MCF 10A (cell line): ENCODE measurements around the gene TMEFF2. TPM values are rescaled to one million over a fixed set of nuclear protein-coding genes. Genes with fewer than 3 reads are reported as not detected.

Source experiments
- BruUV-seq: library from RNA; stranded (reverse); fragments of 400-500 nt; replicated peaks from 2 replicates; lab custom pipeline; 2021; lab: Mats Ljungman, UMichigan
- CTCF ChIA-PET: fragments of 300-600 bp; sonication (Branson Sonifier 250); formaldehyde crosslinking; extraction: SDS; loops from one replicate; lab custom pipeline; 2021; ENCODE audit warnings: antibody characterized with exemption, inconsistent platforms; lab: Yijun Ruan, JAX
- POLR2A ChIA-PET: fragments of 300-600, 350-650 bp; sonication (Branson Sonifier 250); formaldehyde crosslinking; extraction: SDS; loops from one replicate; lab custom pipeline; 2020; ENCODE audit warnings: antibody characterized with exemption, inconsistent platforms; lab: Yijun Ruan, JAX
- DNase-seq: peaks from one replicate; pipeline ENCODE4 v3.0.0-alpha.2; 2018; ENCODE audit not compliant: unreplicated experiment
- H3K27ac Mint-ChIP-seq: one replicate; pipeline ENCODE4 v1.8.0; 2022; ENCODE audit warnings: mild to moderate bottlenecking, low read depth, mixed read lengths; ENCODE audit not compliant: unreplicated experiment
- H3K27me3 Mint-ChIP-seq: one replicate; pipeline ENCODE4 v1.8.0; 2022; ENCODE audit warnings: mixed read lengths; ENCODE audit not compliant: insufficient read depth, unreplicated experiment
- H3K36me3 Mint-ChIP-seq: one replicate; pipeline ENCODE4 v1.8.0; 2022; ENCODE audit warnings: mild to moderate bottlenecking, moderate library complexity, mixed read lengths; ENCODE audit not compliant: insufficient read depth, unreplicated experiment
- H3K4me1 Mint-ChIP-seq: one replicate; pipeline ENCODE4 v1.8.0; 2022; ENCODE audit warnings: mixed read lengths; ENCODE audit not compliant: insufficient read depth, unreplicated experiment
- H3K4me3 Mint-ChIP-seq: one replicate; pipeline ENCODE4 v1.8.0; 2022; ENCODE audit warnings: mild to moderate bottlenecking, moderate library complexity, mixed read lengths; ENCODE audit not compliant: unreplicated experiment
- H3K9me3 Mint-ChIP-seq: one replicate; pipeline ENCODE4 v1.8.0; 2022; ENCODE audit warnings: mixed read lengths; ENCODE audit not compliant: unreplicated experiment
- CTCF ChIP-seq: fragments of 200-600 bp; IDR thresholded peaks from one replicate; pipeline ENCODE4 v1.8.0; 2022; ENCODE audit warnings: antibody characterized with exemption, mild to moderate bottlenecking; ENCODE audit not compliant: unreplicated experiment
- intact Hi-C: fragments of 100-400 bp; cut with micrococcal nuclease; formaldehyde crosslinking; loops from 2 replicates; pipeline ENCODE4 v1.14.1; 2022
- total RNA-seq: library from RNA; stranded (reverse); gene quantifications from 2 replicates; pipeline ENCODE4 v1.2.3, GENCODE V29; 2022

Gene TMEFF2
- total RNA-seq, 1 experiment from 2014 or later = not detected

- CTCF ChIA-PET = no interaction called here
- BruUV-seq = no TSS peak
- no peak for TF ChIP-seq CTCF
- H3K27ac Mint-ChIP-seq = no peak overlapping the region
- H3K36me3 Mint-ChIP-seq = peaks cover 5% of the 10 kb centered on the region
- no peak overlapping the region for H3K4me3 Mint-ChIP-seq
- intact Hi-C loops = no loop called here
- no peaks in the 10 kb centered on the region for H3K4me1 Mint-ChIP-seq
- DNase-seq = no peak
- no peaks in the 10 kb centered on the region for H3K27me3 Mint-ChIP-seq
- no peaks in the 10 kb centered on the region for H3K9me3 Mint-ChIP-seq
- POLR2A ChIA-PET = no interaction called here
Observed at GRCh38 chr2:191920502-191920901, 274.2 kb downstream of the TMEFF2 start.

GRCh38 chr2:191917967-191918651, 276.6 kb downstream of the TMEFF2 start:
- Mint-ChIP-seq H3K27me3 (no peaks in the 10 kb centered on the region), H3K4me3 (no peak overlapping the region), H3K9me3 (no peaks in the 10 kb centered on the region), H3K4me1 (no peaks in the 10 kb centered on the region), H3K27ac (no peak overlapping the region), H3K36me3 (peaks cover 5% of the 10 kb centered on the region)
- ChIA-PET CTCF (no interaction called here), POLR2A (interaction anchor here (0.7 to 1.1 kb wide), 4 partner anchors 9 to 354 kb away, joined by 3 to 4 read pairs (median 3); partner anchors contain the start of gene CAVIN2)
- DNase-seq = no peak
- no peak for TF ChIP-seq CTCF
- BruUV-seq = no TSS peak
- intact Hi-C loops = no loop called here

DNA sequence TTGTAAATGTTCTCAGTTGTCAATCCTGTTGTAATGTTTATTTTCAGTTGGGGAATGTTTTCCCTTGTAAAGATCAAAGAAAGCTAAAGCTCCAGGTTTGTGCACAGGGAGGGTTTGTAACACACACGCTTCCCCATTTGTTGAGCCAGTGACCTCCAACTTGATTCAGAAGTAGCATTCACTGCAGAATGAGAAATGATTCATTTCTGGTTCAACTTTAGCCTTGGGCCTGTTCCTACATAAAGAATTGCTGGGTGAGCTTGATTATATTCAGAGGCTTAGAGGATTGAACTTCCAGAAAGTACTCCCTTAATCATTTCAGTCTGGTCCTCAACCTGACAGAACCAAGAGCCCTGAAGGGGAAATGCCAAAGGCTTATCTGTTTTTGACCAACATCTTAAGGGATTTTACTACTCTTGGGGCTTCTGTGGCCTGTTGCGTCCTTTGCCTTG, 277.3 kb downstream of the TMEFF2 start:
- no peaks in the 10 kb centered on the region for H3K27me3 Mint-ChIP-seq
- TF ChIP-seq CTCF = no peak
- DNase-seq = no peak
- no peaks in the 10 kb centered on the region for H3K9me3 Mint-ChIP-seq
- peaks cover 5% of the 10 kb centered on the region for H3K36me3 Mint-ChIP-seq
- no peaks in the 10 kb centered on the region for H3K4me1 Mint-ChIP-seq
- POLR2A ChIA-PET = interaction anchor here (0.8 to 1.1 kb wide), 4 partner anchors 23 to 353 kb away, joined by 3 to 4 read pairs (median 3); partner anchors contain the start of gene CAVIN2
- no peak overlapping the region for H3K27ac Mint-ChIP-seq
- H3K4me3 Mint-ChIP-seq = no peak overlapping the region
- CTCF ChIA-PET = no interaction called here
- intact Hi-C loops = no loop called here
- BruUV-seq = no TSS peak

DNA sequence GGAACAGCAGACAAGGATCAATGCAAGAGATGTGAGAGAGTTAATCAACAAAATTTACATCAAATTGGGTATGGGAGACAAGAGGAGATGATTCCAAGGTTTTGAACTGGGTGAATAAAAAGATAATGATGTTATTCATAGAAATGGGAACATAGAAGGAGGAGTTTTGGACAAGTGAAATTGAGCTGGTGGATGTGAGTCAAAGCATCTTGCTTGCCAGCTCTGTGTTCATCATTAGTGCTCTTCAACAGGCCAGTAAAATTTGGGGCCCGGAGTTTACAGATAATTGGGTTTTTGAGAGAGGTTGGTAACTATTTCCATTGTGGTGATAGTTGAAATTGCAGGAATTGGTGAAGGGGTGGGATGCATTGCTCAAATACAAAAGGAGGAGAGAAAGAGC, 277.9 kb downstream of the TMEFF2 start:
- ChIA-PET POLR2A (interaction anchor here (0.8 to 1.1 kb wide), 2 partner anchors 237 to 353 kb away, joined by 3 read pairs; no protein-coding TSS in a partner anchor), CTCF (no interaction called here)
- Mint-ChIP-seq H3K27ac (no peak overlapping the region), H3K9me3 (no peaks in the 10 kb centered on the region), H3K4me3 (no peak overlapping the region), H3K4me1 (no peaks in the 10 kb centered on the region), H3K36me3 (peaks cover 5% of the 10 kb centered on the region), H3K27me3 (no peaks in the 10 kb centered on the region)
- DNase-seq = no peak
- intact Hi-C loops = no loop called here
- no peak for TF ChIP-seq CTCF
- BruUV-seq = no TSS peak
